Mucosa of descending colon (tissue), 3 donors: Measurements from ENCODE around the gene ECI2. TPM values are rescaled to one million over a fixed set of nuclear protein-coding genes. Genes with fewer than 3 reads are reported as not detected.
"Not testable (repeated sequence)": the region's sequence is repeated elsewhere in the genome, so short reads cannot be mapped to it uniquely, and the experiment has no call there.

Experiments
- ATAC-seq: fragments of 200-7000 bp; cut with Tn5 transposase; one replicate; pipeline ENCODE4 v1.9.1; 2020; ENCODE audit warnings: mild to moderate bottlenecking, moderate library complexity
- DNase-seq, 3 donors: peaks; one replicate each; pipeline ENCODE4 v3.0.0-alpha.2; 2020
- H3K36me3 ChIP-seq: fragments of 200-600 bp; one replicate; pipeline ENCODE4 v1.8.0; 2021; ENCODE audit warnings: low read depth, mild to moderate bottlenecking
- H3K4me1 ChIP-seq: fragments of 200-600 bp; one replicate; pipeline ENCODE4 v1.8.0; 2021; ENCODE audit warnings: low read depth, mild to moderate bottlenecking
- H3K4me3 ChIP-seq: fragments of 200-600 bp; one replicate; pipeline ENCODE4 v1.8.0; 2021; ENCODE audit warnings: mild to moderate bottlenecking
- H3K9me3 ChIP-seq: fragments of 200-600 bp; one replicate; pipeline ENCODE4 v1.8.0; 2021; ENCODE audit warnings: mild to moderate bottlenecking
- CTCF ChIP-seq: fragments of 200-600 bp; IDR thresholded peaks from one replicate; pipeline ENCODE4 v1.8.0; 2022; ENCODE audit warnings: antibody characterized with exemption, mild to moderate bottlenecking
- intact Hi-C, 2 donors: fragments of 100-400 bp; cut with DNase I in 1 of 2; cut with micrococcal nuclease in 1 of 2; formaldehyde crosslinking; loops; one replicate each; pipeline versions ENCODE4 v1.11.0 to v1.11.1; 2022; cut with DNase I, micrococcal nuclease
- total RNA-seq, 3 donors: library from RNA; stranded (reverse); fragmentation: NEBNext Ultra II Directional in 2 of 3; extraction: Animal tissue kit (Norgen Biotek cat#: 25700) in 2 of 3; gene quantifications; one replicate each; pipeline versions ENCODE4 v1.2.1 to v1.2.4, GENCODE V29; 2021 to 2023
- donor health status: DM: no; HTN: no; CAD: no; lungs with moderate emphysema.
- donor health status: DM: no; HTN: no; CAD: no.
- donor health status: DM: no; HTN: yes; CAD: no.

ECI2 gene
- total RNA-seq, 3 donors from 2014 or later: 56.3 to 92.3 (median 61.9) TPM

- TF ChIP-seq CTCF: no peak
- intact Hi-C loops: no loop called here
- no peaks in the 10 kb centered on the region for H3K9me3 ChIP-seq
- ATAC-seq (no peak), DNase-seq (no peak)
- peaks cover 20% of the 10 kb centered on the region for H3K36me3 ChIP-seq
- H3K4me3 ChIP-seq: no peak overlapping the region
- H3K4me1 ChIP-seq: no peaks in the 10 kb centered on the region
Measured at GRCh38 chr6:4125500-4125899, 9.9 kb downstream of the ECI2 start.

GRCh38 chr6:4124351-4124750 is 11.0 kb downstream of the ECI2 start:
- H3K4me3 ChIP-seq: no peak overlapping the region
- no peak for DNase-seq
- H3K4me1 ChIP-seq: no peaks in the 10 kb centered on the region
- ATAC-seq: no peak
- H3K9me3 ChIP-seq: no peaks in the 10 kb centered on the region
- intact Hi-C loops: no loop called here
- TF ChIP-seq CTCF: no peak
- peaks cover 20% of the 10 kb centered on the region for H3K36me3 ChIP-seq

GRCh38 chr6:4115741-4116140 is 19.6 kb downstream of the ECI2 start:
- Histone ChIP-seq H3K4me3 (no peak overlapping the region), H3K4me1 (no peaks in the 10 kb centered on the region), H3K36me3 (no peaks in the 10 kb centered on the region), H3K9me3 (no peaks in the 10 kb centered on the region)
- no peak for TF ChIP-seq CTCF
- intact Hi-C loops: no loop called here
- DNase-seq: no peak
- no peak for ATAC-seq

- ATAC-seq: no peak
Measured at GRCh38 chr6:4114123-4114522, 21.3 kb downstream of the ECI2 start.

GRCh38 chr6:4113649-4114048 is 21.7 kb downstream of the ECI2 start:
- Histone ChIP-seq H3K4me3 (no peak overlapping the region), H3K9me3 (no peaks in the 10 kb centered on the region), H3K36me3 (no peaks in the 10 kb centered on the region), H3K4me1 (peaks cover 5% of the 10 kb centered on the region)
- intact Hi-C loops: no loop called here
- DNase-seq (no peak), ATAC-seq (no peak)
- TF ChIP-seq CTCF: no peak

More at GRCh38 chr6:4114123-4114522, 21.3 kb downstream of the ECI2 start:
- intact Hi-C loops: no loop called here
- Histone ChIP-seq H3K4me3 (no peak overlapping the region), H3K9me3 (no peaks in the 10 kb centered on the region), H3K4me1 (peaks cover 5% of the 10 kb centered on the region), H3K36me3 (no peaks in the 10 kb centered on the region)
- TF ChIP-seq CTCF: no peak
- no peak for DNase-seq

DNA sequence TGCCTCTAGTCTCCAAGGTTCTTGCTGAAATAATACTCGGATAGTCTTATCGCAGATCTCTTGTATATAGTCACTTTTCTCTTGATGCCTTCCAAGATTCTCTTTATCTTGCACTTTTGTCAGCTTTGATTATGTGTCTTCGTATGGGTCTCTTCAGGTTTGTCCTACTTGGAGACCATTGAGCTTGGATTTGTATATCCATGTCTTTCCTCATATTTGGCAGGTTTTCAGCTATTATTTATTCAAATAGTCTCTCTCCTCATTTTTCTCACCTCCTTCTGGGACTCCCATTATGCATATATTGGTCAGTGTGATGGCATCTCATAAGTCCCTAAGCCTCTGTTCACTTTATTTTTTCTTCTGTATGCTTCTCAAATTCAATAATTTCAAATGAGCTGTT is 23.0 kb downstream of the ECI2 start:
- TF ChIP-seq CTCF: no peak
- intact Hi-C loops: no loop called here
- H3K4me3 ChIP-seq: no peak overlapping the region
- H3K4me1 ChIP-seq: peaks cover 5% of the 10 kb centered on the region
- no peaks in the 10 kb centered on the region for H3K36me3 ChIP-seq
- ATAC-seq: no peak
- no peaks in the 10 kb centered on the region for H3K9me3 ChIP-seq
- DNase-seq: no peak

- intact Hi-C loops, H3K4me3 ChIP-seq, H3K9me3 ChIP-seq, H3K4me1 ChIP-seq, H3K36me3 ChIP-seq: not testable (repeated sequence)
- peak; percentile 93 for ATAC-seq
- peak in 1 of 3 donors; percentile 54 for DNase-seq
Measured at GRCh38 chr6:4109363-4109815, 26.0 kb downstream of the ECI2 start.
